Measurements from ENCODE around the gene MAP2.

GRCh38 chr2:209519271-209519670, 95.4 kb downstream of the MAP2 start:
- TF ChIP-seq CTCF (IDR thresholded peaks at IDR 0.05 in 2 of 3, conservative IDR thresholded peaks at IDR 0.05 in 1 of 3; ENCODE audit: borderline replicate concordance in 1 of 3, insufficient read depth in 1 of 3, low read depth in 2 of 3, low read length in 2 of 3) (no peak), POLR2A (IDR thresholded peaks at IDR 0.05; ENCODE audit: borderline replicate concordance, extremely low read depth, insufficient read depth, insufficient read length) (no peak), FOSL1 (IDR thresholded peaks at IDR 0.05; ENCODE audit: low read depth) (no peak)
